SH-SY5Y (cell line): Measurements from ENCODE around the gene HSD17B10.

ENCODE experiments used
- GATA2 ChIP-seq: IDR thresholded peaks from 2 replicates; pipeline ENCODE4 v1.6.1; 2011; ENCODE audit warnings: mild to moderate bottlenecking, low read depth, low read length
- GATA3 ChIP-seq: IDR thresholded peaks from 2 replicates; pipeline ENCODE4 v1.6.1; 2011; ENCODE audit warnings: low read depth, mild to moderate bottlenecking, low read length, moderate library complexity

The HSD17B10 gene

DNA sequence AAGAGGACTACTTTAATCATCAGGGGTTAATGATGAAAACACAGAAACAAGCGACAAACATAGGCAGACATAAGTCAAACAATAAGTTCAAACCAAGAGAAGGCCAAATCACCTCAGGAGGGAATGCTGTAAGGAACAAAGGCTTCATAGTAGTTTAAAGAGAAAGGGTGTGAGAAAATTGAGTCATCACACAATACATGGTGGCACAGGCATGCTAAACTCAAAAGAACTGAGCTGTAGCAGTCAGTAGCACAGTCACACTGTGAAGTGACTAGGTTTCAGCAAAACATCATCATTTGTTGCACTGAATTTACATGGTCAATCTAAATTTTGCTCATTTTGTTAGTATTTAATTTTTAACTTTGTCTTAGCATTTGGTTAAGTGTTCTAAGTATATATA is 36.0 kb downstream of the HSD17B10 start:
- TF ChIP-seq GATA3 (no peak), GATA2 (no peak)

- no peak for TF ChIP-seq GATA3
- TF ChIP-seq GATA2, result no peak
Measured at GRCh38 chrX:53395605-53396298, 38.4 kb downstream of the HSD17B10 start.

- TF ChIP-seq GATA2, result no peak
- no peak for TF ChIP-seq GATA3
Measured at GRCh38 chrX:53383376-53384076, 50.6 kb downstream of the HSD17B10 start.
